ENCODE data around the gene MAN1A1. TPM values are rescaled to one million over a fixed set of nuclear protein-coding genes. Genes with fewer than 3 reads are reported as not detected.

MAN1A1 gene
- total and polyA plus RNA-seq, 2 of the 4 experiments (the other 2 are of a cell fraction): 5.9 to 6.4 TPM

GRCh38 chr6:119352001-119352400, 2.4 kb upstream of the MAN1A1 start:
- H3K27me3 ChIP-seq (ENCODE audit: control insufficient read depth, insufficient read depth, low read length): no peaks in the 10 kb centered on the region
- DNase-seq: no peak
- no peaks in the 10 kb centered on the region; the same call in 1 of the 2 replicates for H3K9me1 ChIP-seq (ENCODE audit: insufficient read depth, low read length)
- intact Hi-C loops (cut with micrococcal nuclease): loop anchor here (5.0 to 10.0 kb wide), 7 partner anchors 130 to 1945 kb away; no protein-coding TSS in a partner anchor
- no peaks in the 10 kb centered on the region for H3K9me3 ChIP-seq (ENCODE audit: control insufficient read depth, insufficient read depth, low read length)
- H2BK15ac ChIP-seq (ENCODE audit: low read depth, low read length): no peak overlapping the region
- TF ChIP-seq ELK1 (IDR thresholded peaks at IDR 0.05; ENCODE audit: borderline replicate concordance, low read depth, low read length) (no peak), MAFK (IDR thresholded peaks at IDR 0.05; ENCODE audit: low read depth, low read length) (no peak), RFX5 (IDR thresholded peaks at IDR 0.05; ENCODE audit: low read depth, low read length) (no peak), POLR2A (IDR thresholded peaks at IDR 0.05; ENCODE audit: low read depth, low read length) (no peak), USF2 (IDR thresholded peaks at IDR 0.05; ENCODE audit: low read depth, low read length) (no peak), CTCF (conservative IDR thresholded peaks at IDR 0.05; ENCODE audit: low read depth, low read length) (no peak), RCOR1 (IDR thresholded peaks at IDR 0.05; ENCODE audit: insufficient replicate concordance, low read length) (no peak), CHD1 (IDR thresholded peaks at IDR 0.05; ENCODE audit: low read depth, low read length) (no peak), NFE2L2 (IDR thresholded peaks at IDR 0.05; ENCODE audit: low read depth, low read length) (no peak), MAZ (IDR thresholded peaks at IDR 0.05; ENCODE audit: borderline replicate concordance, low read depth, low read length) (no peak), CEBPB (IDR thresholded peaks at IDR 0.05; ENCODE audit: low read depth, low read length) (no peak), FOS (IDR thresholded peaks at IDR 0.05; ENCODE audit: low read depth, low read length) (no peak), MXI1 (IDR thresholded peaks at IDR 0.05; ENCODE audit: borderline replicate concordance, low read depth, low read length) (no peak), SMC3 (IDR thresholded peaks at IDR 0.05; ENCODE audit: low read depth, low read length) (no peak), BHLHE40 (IDR thresholded peaks at IDR 0.05; ENCODE audit: low read depth, low read length) (no peak), RAD21 (IDR thresholded peaks at IDR 0.05; ENCODE audit: low read length) (no peak)
- dilution Hi-C loops (cut with HindIII; ENCODE audit: low sequenced_read_pairs, unreplicated experiment): no loop called here
- H4K5ac ChIP-seq (ENCODE audit: low read depth, low read length): no peak overlapping the region
- H2BK120ac ChIP-seq (ENCODE audit: low read depth, low read length): no peak overlapping the region
- no peaks in the 10 kb centered on the region for H4K20me1 ChIP-seq (ENCODE audit: insufficient read depth, low read length)
- CTCF ChIA-PET: no interaction called here
- POLR2A ChIA-PET (ENCODE audit: unreplicated experiment): no interaction called here
- H3K23ac ChIP-seq (ENCODE audit: low read depth, low read length): no peak overlapping the region
- H2BK5ac ChIP-seq (ENCODE audit: low read depth, low read length, poor library complexity, severe bottlenecking): no peak overlapping the region
- no peak overlapping the region for H3K4ac ChIP-seq (ENCODE audit: low read depth, low read length)
- H4K8ac ChIP-seq (ENCODE audit: low read depth in 2 of 2, low read length in 2 of 2): no peak overlapping the region
- H3K18ac ChIP-seq (ENCODE audit: low read depth, low read length): no peak overlapping the region
- no CpG with 5 or more reads among the region's 1 CpG for WGBS, 2 experiments (ENCODE audit: extremely low coverage in 2 of 2, insufficient read length in 1 of 2)
- no peak overlapping the region for H3K27ac ChIP-seq (ENCODE audit: insufficient read depth, low read length)
- H3K4me2 ChIP-seq (ENCODE audit: low read depth, low read length): no peak overlapping the region
- H3K56ac ChIP-seq (ENCODE audit: extremely low read depth, insufficient read depth, low read length): no peak overlapping the region
- H3K9ac ChIP-seq (ENCODE audit: low read depth, low read length): no peak overlapping the region
- no peak overlapping the region for H3K4me3 ChIP-seq (ENCODE audit: insufficient read depth, low read depth, low read length)
- no peak for ATAC-seq (ENCODE audit: low read depth)
- H3K36me3 ChIP-seq (ENCODE audit: control insufficient read depth, insufficient read depth, low read length): no peaks in the 10 kb centered on the region
- no peak overlapping the region for H4K91ac ChIP-seq (ENCODE audit: insufficient read depth, low read depth, low read length)
- no peak overlapping the region for H3K14ac ChIP-seq (replicated peaks; ENCODE audit: low read depth, low read length)
- no peak overlapping the region for H2BK20ac ChIP-seq (ENCODE audit: low read depth, low read length)
- no peak overlapping the region for H2AK5ac ChIP-seq (ENCODE audit: low read depth, low read length)
- H3K4me1 ChIP-seq (ENCODE audit: control insufficient read depth, insufficient read depth, low read length): peaks cover 4% of the 10 kb centered on the region; the same call in 1 of the 2 replicates
- H3K79me1 ChIP-seq (ENCODE audit: low read depth in 1 of 2, low read length in 2 of 2): peaks cover 5 to 13% of the 10 kb centered on the region in 2 experiments; a peak in 3 of 4 replicates
- no peak overlapping the region for H2AK9ac ChIP-seq (replicated peaks; ENCODE audit: low read depth, low read length, poor library complexity)
- BruUV-seq (replicated peaks): no TSS peak
- in situ Hi-C loops (cut with MboI; ENCODE audit: low sequenced_read_pairs): no loop called here
- H2AFZ ChIP-seq (replicated peaks; ENCODE audit: low read length, poor library complexity): no peak overlapping the region
